ENCODE results near the gene ATP4A.
A peak's percentile ranks its signal among the peaks of the same experiment; 100 is the strongest.

ATP4A gene

DNA sequence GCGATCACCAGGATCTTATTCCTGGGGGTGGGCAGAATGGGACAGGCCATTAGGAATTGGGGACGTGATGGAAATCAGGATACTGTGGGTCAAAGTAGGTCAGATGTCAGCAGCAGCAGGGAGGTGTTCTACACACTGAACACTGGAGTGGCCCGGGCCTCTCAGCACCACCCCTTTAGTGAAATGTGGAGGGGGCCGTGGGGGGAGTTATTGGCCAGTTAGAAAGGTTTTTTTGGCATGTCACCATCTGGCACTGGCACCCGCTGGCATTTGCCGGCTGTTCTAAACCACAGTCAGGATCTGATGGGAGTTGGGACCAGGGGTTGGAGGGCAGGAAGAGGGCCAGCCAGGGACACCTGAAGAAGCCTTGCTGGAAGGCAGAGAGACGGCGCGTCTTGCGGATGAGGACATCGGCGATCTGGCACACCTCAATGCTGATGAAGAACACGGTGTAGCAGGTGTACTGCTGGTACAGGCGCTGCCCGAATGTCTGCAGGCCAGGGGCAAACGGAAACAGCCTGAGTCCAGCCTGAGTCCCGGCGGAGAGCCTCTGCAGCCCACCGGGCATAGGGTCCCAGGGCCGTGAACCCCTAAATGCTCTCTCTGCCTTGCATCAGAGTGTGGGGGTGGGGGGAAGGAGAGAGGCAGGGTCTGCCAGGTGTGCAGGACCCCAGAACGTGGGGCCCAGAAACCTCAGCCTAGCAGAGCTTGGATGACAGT is 12.2 kb downstream of the ATP4A start:
- Histone ChIP-seq H3K27me3 (ENCODE audit: control insufficient read depth in 2 of 2, insufficient read depth in 2 of 2, low read length in 2 of 2) (peaks cover 0 to 2% of the 10 kb centered on the region in 2 donors), H3K36me3 (ENCODE audit: control insufficient read depth in 2 of 2, insufficient read depth in 2 of 2, low read length in 2 of 2) (peaks cover 0 to 4% of the 10 kb centered on the region in 2 donors), H3K4me3 (ENCODE audit: low read length in 2 of 2) (no peak overlapping the region), H3K9me3 (ENCODE audit: control insufficient read depth in 2 of 2, low read length in 2 of 2) (no peaks in the 10 kb centered on the region), H3K4me1 (ENCODE audit: control insufficient read depth in 2 of 2, insufficient read depth in 2 of 2, low read length in 2 of 2) (peaks cover 5 to 6% of the 10 kb centered on the region in 2 donors), H3K9ac (ENCODE audit: low read depth in 1 of 2, low read length in 2 of 2) (no peak overlapping the region), H3K27ac (ENCODE audit: low read depth in 2 of 2, low read length in 2 of 2) (no peak overlapping the region)

DNA sequence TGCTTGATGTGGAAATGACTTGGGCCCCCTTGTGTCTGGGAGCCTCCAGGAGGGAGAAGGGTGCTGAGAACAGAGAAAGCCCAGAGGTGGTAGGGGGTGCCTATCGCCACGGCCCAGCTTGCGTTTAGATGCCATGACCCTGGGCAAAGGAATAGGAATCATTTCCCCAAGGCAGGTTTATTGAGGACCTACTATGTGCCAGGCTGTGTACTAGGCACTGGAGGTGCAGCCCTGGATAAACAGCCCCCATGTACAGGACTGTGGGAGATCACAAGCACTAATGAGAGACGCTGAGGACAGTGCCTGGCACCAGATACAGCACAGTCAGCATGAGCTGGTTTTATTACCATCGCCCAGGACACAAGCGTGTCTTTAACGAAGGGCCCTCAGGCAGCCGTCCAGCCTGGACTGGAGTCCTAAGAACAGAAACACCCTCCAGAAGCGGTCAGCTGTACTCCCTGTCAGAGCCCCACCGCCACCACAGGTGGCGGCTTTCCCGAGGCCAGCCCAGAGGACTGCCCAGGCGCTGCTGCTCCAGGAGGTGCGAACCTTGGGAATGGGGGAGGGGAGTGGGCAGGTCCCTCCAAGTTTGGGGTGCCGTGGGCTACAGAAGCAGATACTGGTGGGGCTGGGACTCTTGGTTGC is 13.5 kb downstream of the ATP4A start:
- Histone ChIP-seq H3K9ac (ENCODE audit: low read depth in 1 of 2, low read length in 2 of 2) (no peak overlapping the region), H3K4me3 (ENCODE audit: low read length in 2 of 2) (no peak overlapping the region), H3K27ac (ENCODE audit: low read depth in 2 of 2, low read length in 2 of 2) (no peak overlapping the region), H3K4me1 (ENCODE audit: control insufficient read depth in 2 of 2, insufficient read depth in 2 of 2, low read length in 2 of 2) (peaks cover 8 to 9% of the 10 kb centered on the region in 2 donors), H3K36me3 (ENCODE audit: control insufficient read depth in 2 of 2, insufficient read depth in 2 of 2, low read length in 2 of 2) (peaks cover 0 to 4% of the 10 kb centered on the region in 2 donors), H3K27me3 (ENCODE audit: control insufficient read depth in 2 of 2, insufficient read depth in 2 of 2, low read length in 2 of 2) (peaks cover 0 to 2% of the 10 kb centered on the region in 2 donors), H3K9me3 (ENCODE audit: control insufficient read depth in 2 of 2, low read length in 2 of 2) (no peaks in the 10 kb centered on the region)

GRCh38 chr19:35549174-35549788 is 14.2 kb downstream of the ATP4A start:
- no peaks in the 10 kb centered on the region for H3K27me3 ChIP-seq (ENCODE audit: control insufficient read depth in 2 of 2, insufficient read depth in 2 of 2, low read length in 2 of 2)
- no peaks in the 10 kb centered on the region for H3K9me3 ChIP-seq (ENCODE audit: control insufficient read depth in 2 of 2, low read length in 2 of 2)
- H3K9ac ChIP-seq (ENCODE audit: low read depth in 1 of 2, low read length in 2 of 2) = no peak overlapping the region
- H3K36me3 ChIP-seq (ENCODE audit: control insufficient read depth in 2 of 2, insufficient read depth in 2 of 2, low read length in 2 of 2) = peaks cover 0 to 4% of the 10 kb centered on the region in 2 donors
- H3K27ac ChIP-seq (ENCODE audit: low read depth in 2 of 2, low read length in 2 of 2) = no peak overlapping the region
- H3K4me3 ChIP-seq (ENCODE audit: low read length in 2 of 2) = no peak overlapping the region
- H3K4me1 ChIP-seq (ENCODE audit: control insufficient read depth in 2 of 2, insufficient read depth in 2 of 2, low read length in 2 of 2) = peaks cover 8 to 16% of the 10 kb centered on the region in 2 donors

GRCh38 chr19:35546532-35546931 is 16.9 kb downstream of the ATP4A start:
- Histone ChIP-seq H3K36me3 (ENCODE audit: control insufficient read depth in 2 of 2, insufficient read depth in 2 of 2, low read length in 2 of 2) (peaks cover 0 to 4% of the 10 kb centered on the region in 2 donors), H3K27ac (ENCODE audit: low read depth in 2 of 2, low read length in 2 of 2) (no peak overlapping the region), H3K4me1 (ENCODE audit: control insufficient read depth in 2 of 2, insufficient read depth in 2 of 2, low read length in 2 of 2) (peaks cover 8 to 16% of the 10 kb centered on the region in 2 donors), H3K9me3 (ENCODE audit: control insufficient read depth in 2 of 2, low read length in 2 of 2) (no peaks in the 10 kb centered on the region), H3K9ac (ENCODE audit: low read depth in 1 of 2, low read length in 2 of 2) (peak overlapping the region; percentile 41 to 86), H3K4me3 (ENCODE audit: low read length in 2 of 2) (peak overlapping the region; percentile 85 to 90), H3K27me3 (ENCODE audit: control insufficient read depth in 2 of 2, insufficient read depth in 2 of 2, low read length in 2 of 2) (no peaks in the 10 kb centered on the region)

- Histone ChIP-seq H3K9me3 (ENCODE audit: control insufficient read depth in 2 of 2, low read length in 2 of 2) (no peaks in the 10 kb centered on the region), H3K4me3 (ENCODE audit: low read length in 2 of 2) (peak overlapping the region; percentile 85 to 90), H3K4me1 (ENCODE audit: control insufficient read depth in 2 of 2, insufficient read depth in 2 of 2, low read length in 2 of 2) (peaks cover 8 to 16% of the 10 kb centered on the region in 2 donors), H3K9ac (ENCODE audit: low read depth in 1 of 2, low read length in 2 of 2) (peak overlapping the region; percentile 86 to 88), H3K27ac (ENCODE audit: low read depth in 2 of 2, low read length in 2 of 2) (peak overlapping the region in 1 of 2 donors; percentile 71), H3K27me3 (ENCODE audit: control insufficient read depth in 2 of 2, insufficient read depth in 2 of 2, low read length in 2 of 2) (no peaks in the 10 kb centered on the region), H3K36me3 (ENCODE audit: control insufficient read depth in 2 of 2, insufficient read depth in 2 of 2, low read length in 2 of 2) (peaks cover 0 to 4% of the 10 kb centered on the region in 2 donors)
Measured at GRCh38 chr19:35545855-35546381, 17.5 kb downstream of the ATP4A start.

DNA sequence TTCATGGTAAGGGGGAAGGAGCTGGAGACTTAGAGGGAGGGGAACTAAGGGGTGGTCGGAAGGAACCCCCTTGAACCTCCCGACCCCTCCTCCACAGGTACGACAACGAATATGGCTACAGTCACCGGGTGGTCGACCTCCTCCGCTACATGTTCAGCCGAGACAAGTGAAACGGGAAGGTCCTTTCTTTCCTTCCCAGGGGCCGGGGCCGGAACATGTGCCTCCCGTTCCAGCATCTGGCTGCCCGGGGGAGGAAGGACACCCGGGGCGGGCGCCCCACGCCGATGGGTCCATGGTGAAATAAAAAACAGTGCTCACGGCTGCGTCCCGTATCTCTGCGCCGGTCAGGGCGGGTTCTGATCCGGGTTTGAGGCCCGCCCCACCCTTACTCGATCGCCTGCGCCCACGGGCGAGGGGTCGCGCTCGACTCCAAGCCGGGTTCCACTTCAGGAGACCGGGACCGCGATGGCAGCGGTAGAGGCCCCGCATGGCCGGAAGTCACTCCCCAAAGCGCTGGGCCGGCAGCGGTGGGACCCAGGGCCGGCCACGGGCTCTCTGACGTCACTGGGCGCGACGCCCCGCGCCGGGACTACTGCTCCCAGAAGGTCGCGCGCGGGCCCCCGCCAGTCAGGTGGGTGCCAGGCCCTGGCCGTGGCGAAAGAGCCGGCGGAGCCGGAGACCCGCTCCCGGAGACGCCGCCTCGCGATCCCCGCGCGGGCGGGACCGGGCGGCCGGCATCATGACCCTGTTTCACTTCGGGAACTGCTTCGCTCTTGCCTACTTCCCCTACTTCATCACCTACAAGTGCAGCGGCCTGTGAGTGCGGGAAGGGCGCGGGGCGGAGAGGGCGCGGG is 18.2 kb downstream of the ATP4A start, which contains the start of gene TMEM147:
TMEM147 (plus strand) TSS at position 626 of the 854 bp plus-strand sequence; CDS start at position 740, 114 bp downstream.
- peak within 1 kb of the TSS; percentile 85 to 90 for H3K4me3 ChIP-seq (ENCODE audit: low read length in 2 of 2)
- no peaks in the 10 kb centered on the region for H3K27me3 ChIP-seq (ENCODE audit: control insufficient read depth in 2 of 2, insufficient read depth in 2 of 2, low read length in 2 of 2)
- peaks cover 8 to 16% of the 10 kb centered on the region in 2 donors for H3K4me1 ChIP-seq (ENCODE audit: control insufficient read depth in 2 of 2, insufficient read depth in 2 of 2, low read length in 2 of 2)
- H3K9me3 ChIP-seq (ENCODE audit: control insufficient read depth in 2 of 2, low read length in 2 of 2) = no peaks in the 10 kb centered on the region
- peaks cover 0 to 4% of the 10 kb centered on the region in 2 donors for H3K36me3 ChIP-seq (ENCODE audit: control insufficient read depth in 2 of 2, insufficient read depth in 2 of 2, low read length in 2 of 2)
- peak within 1 kb of the TSS; percentile 86 to 88 for H3K9ac ChIP-seq (ENCODE audit: low read depth in 1 of 2, low read length in 2 of 2)
- peak within 1 kb of the TSS; percentile 58 to 71 for H3K27ac ChIP-seq (ENCODE audit: low read depth in 2 of 2, low read length in 2 of 2)

DNA sequence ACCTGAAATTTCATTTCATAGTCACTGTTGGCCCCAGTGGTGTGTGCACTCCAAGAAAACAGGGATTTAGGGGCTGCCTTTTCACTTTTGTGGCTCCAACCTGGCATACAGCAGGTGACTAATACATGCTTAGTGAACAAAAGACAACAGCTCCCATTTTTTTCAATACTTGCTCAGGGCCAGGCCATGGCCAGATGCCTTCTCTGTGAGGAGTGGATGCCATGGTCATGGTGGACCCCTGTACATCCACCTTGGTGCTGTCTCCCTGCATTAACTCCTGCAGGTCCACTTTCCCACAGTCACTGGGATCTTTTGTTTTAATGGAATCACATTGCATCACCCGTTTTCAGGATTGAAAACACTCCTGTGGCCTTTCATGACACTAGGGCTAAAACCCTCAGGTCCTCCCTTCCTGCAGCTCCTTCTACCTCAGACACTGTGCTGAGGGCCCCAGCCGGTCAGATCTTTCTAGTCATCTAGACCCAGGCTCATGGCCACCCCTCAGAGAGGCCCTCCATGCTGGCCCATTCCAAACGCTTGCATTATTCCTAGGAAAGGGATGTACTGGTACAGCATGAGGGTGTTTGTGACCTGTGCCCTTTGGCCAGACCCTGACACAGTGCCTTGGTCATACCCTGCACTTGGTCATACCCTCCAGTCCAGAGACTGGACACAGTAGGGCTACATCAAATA is 19.2 kb downstream of the ATP4A start:
- peak overlapping the region; percentile 85 to 90 for H3K4me3 ChIP-seq (ENCODE audit: low read length in 2 of 2)
- H3K9me3 ChIP-seq (ENCODE audit: control insufficient read depth in 2 of 2, low read length in 2 of 2) = no peaks in the 10 kb centered on the region
- peaks cover 0 to 4% of the 10 kb centered on the region in 2 donors for H3K36me3 ChIP-seq (ENCODE audit: control insufficient read depth in 2 of 2, insufficient read depth in 2 of 2, low read length in 2 of 2)
- peak overlapping the region in 1 of 2 donors; percentile 86 for H3K9ac ChIP-seq (ENCODE audit: low read depth in 1 of 2, low read length in 2 of 2)
- no peak overlapping the region for H3K27ac ChIP-seq (ENCODE audit: low read depth in 2 of 2, low read length in 2 of 2)
- H3K4me1 ChIP-seq (ENCODE audit: control insufficient read depth in 2 of 2, insufficient read depth in 2 of 2, low read length in 2 of 2) = peaks cover 8 to 16% of the 10 kb centered on the region in 2 donors
- H3K27me3 ChIP-seq (ENCODE audit: control insufficient read depth in 2 of 2, insufficient read depth in 2 of 2, low read length in 2 of 2) = no peaks in the 10 kb centered on the region

DNA sequence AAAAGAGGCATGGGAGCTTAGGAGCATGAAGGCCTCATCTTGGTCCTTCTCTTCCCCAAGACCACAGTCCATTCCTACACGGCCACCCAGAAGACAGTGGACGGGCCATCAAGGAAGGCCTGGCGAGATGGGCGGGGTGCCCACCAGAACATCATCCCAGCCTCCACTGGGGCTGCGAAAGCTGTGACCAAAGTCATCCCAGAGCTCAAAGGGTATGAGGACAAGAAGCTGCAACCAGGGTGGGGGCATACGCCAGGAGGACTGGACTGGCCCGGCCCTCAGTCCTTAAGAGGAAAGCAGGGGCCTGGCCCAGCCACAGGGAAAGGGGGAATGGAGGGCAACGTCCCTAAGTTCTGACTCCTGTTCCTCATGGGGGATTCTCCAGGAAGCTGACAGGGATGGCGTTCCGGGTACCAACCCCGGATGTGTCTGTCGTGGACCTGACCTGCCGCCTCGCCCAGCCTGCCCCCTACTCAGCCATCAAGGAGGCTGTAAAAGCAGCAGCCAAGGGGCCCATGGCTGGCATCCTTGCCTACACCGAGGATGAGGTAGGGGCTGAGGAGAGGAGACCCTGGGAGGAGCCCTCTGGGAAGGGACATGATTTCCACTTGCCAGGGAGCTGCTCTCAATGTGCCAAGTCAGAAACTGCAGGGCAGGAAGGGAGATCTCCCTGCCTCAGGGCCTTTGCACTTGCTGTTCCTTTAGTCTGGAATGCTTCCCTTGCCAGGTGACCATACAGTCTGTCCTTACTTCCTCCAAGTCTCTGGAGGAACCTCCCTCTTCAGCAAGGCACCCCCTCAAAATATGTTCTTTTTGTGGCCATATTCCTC is 20.0 kb downstream of the ATP4A start:
- no peak overlapping the region for H3K27ac ChIP-seq (ENCODE audit: low read depth in 2 of 2, low read length in 2 of 2)
- no peaks in the 10 kb centered on the region for H3K9me3 ChIP-seq (ENCODE audit: control insufficient read depth in 2 of 2, low read length in 2 of 2)
- peaks cover 8 to 16% of the 10 kb centered on the region in 2 donors for H3K4me1 ChIP-seq (ENCODE audit: control insufficient read depth in 2 of 2, insufficient read depth in 2 of 2, low read length in 2 of 2)
- no peak overlapping the region for H3K9ac ChIP-seq (ENCODE audit: low read depth in 1 of 2, low read length in 2 of 2)
- H3K36me3 ChIP-seq (ENCODE audit: control insufficient read depth in 2 of 2, insufficient read depth in 2 of 2, low read length in 2 of 2) = peaks cover 0 to 4% of the 10 kb centered on the region in 2 donors
- no peak overlapping the region for H3K4me3 ChIP-seq (ENCODE audit: low read length in 2 of 2)
- no peaks in the 10 kb centered on the region for H3K27me3 ChIP-seq (ENCODE audit: control insufficient read depth in 2 of 2, insufficient read depth in 2 of 2, low read length in 2 of 2)

Data from mucosa of rectum (tissue), 2 donors.